Activated CD8-positive, alpha-beta T cell treated with anti-CD3 and anti-CD28 coated beads, Interleukin-2, amount 10 ng/mL, durations not matched to agents 7 days and 5 days (primary cell): ENCODE measurements around the gene RNF111. TPM values are rescaled to one million over a fixed set of nuclear protein-coding genes. Genes with fewer than 3 reads are reported as not detected.

Source experiments
- ATAC-seq: fragments of 150-1000 bp; cut with Tn5 transposase; one replicate; pipeline ENCODE4 v1.10.0; 2021; ENCODE audit warnings: moderate library complexity
- CTCF ChIA-PET: fragments of 350-600 bp; sonication (Branson Sonifier 250); formaldehyde crosslinking; loops from one replicate; lab custom pipeline; 2021; ENCODE audit warnings: antibody characterized with exemption; lab: Charles Lee
- POLR2A ChIA-PET: fragments of 350-600 bp; sonication (Branson Sonifier 250); formaldehyde crosslinking; loops from one replicate; lab custom pipeline; 2021; ENCODE audit warnings: antibody characterized with exemption; lab: Charles Lee
- DNase-seq: peaks from one replicate; pipeline ENCODE4 v3.0.0-alpha.2; 2020
- H3K27ac Mint-ChIP-seq: one replicate; pipeline ENCODE4 v1.8.0; 2021; ENCODE audit warnings: mild to moderate bottlenecking, mixed read lengths
- H3K27me3 Mint-ChIP-seq: one replicate; pipeline ENCODE4 v1.8.0; 2021; ENCODE audit warnings: low read depth, mixed read lengths
- H3K36me3 Mint-ChIP-seq: one replicate; pipeline ENCODE4 v1.8.0; 2021; ENCODE audit warnings: low read depth, mixed read lengths
- H3K4me1 Mint-ChIP-seq: one replicate; pipeline ENCODE4 v1.8.0; 2021; ENCODE audit warnings: low read depth, mixed read lengths
- H3K4me3 Mint-ChIP-seq: one replicate; pipeline ENCODE4 v1.8.0; 2021; ENCODE audit warnings: mild to moderate bottlenecking, mixed read lengths
- H3K9me3 Mint-ChIP-seq: one replicate; pipeline ENCODE4 v1.8.0; 2022; ENCODE audit warnings: mixed read lengths; ENCODE audit not compliant: insufficient read depth
- total RNA-seq, 2 experiments: library from RNA; stranded (reverse); gene quantifications; one replicate each; pipeline ENCODE4 v1.2.3, GENCODE V29; 2021

Gene RNF111
- total RNA-seq, result 10 to 100 TPM; 36.7 to 38.9 TPM

- ATAC-seq, result peak; percentile 92
- peak; percentile 95 for DNase-seq
- Mint-ChIP-seq H3K27me3 (peaks cover 4% of the 10 kb centered on the region), H3K4me3 (peak within 1 kb of the TSS; percentile 94), H3K36me3 (peaks cover 28% of the 10 kb centered on the region), H3K4me1 (peaks cover 49% of the 10 kb centered on the region), H3K9me3 (no peaks in the 10 kb centered on the region), H3K27ac (peak within 1 kb of the TSS; percentile 86)
- CTCF ChIA-PET, result interaction anchor here (1.4 kb wide), 1 partner anchor 64 kb away, joined by 5 read pairs; no protein-coding TSS in a partner anchor
- POLR2A ChIA-PET, result interaction anchor here (0.7 to 2.7 kb wide), 3 partner anchors 57 to 117 kb away, joined by 3 to 12 read pairs (median 4); partner anchors contain the start of gene CCNB2
Measured at GRCh38 chr15:58987491-58988005, at the start of gene RNF111. Gene RNF111, plus strand, starts transcription at chr15:58987663. Its CDS starts 43,160 bp downstream, at chr15:59030823.

DNA sequence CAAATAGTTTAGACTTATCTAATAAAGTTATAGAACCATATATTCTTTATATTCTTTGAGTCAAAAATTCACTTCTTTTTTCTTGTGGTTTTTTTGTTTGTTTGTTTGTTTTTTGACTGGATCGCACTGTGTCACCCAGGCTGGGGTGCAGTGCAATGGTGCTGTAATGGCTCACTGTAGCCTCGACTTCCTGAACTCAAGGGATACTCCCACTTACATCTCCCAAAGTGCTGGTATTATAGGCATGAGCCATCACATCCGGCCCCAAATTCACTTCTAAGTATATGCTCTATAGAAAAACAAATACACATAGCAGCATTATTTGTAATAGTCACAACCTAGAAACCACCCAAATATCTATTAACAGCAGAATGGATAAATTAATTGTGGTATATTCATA is 40.3 kb upstream of the RNF111 start:
- Mint-ChIP-seq H3K36me3 (no peaks in the 10 kb centered on the region), H3K4me1 (peaks cover 1% of the 10 kb centered on the region), H3K27me3 (no peaks in the 10 kb centered on the region), H3K9me3 (no peaks in the 10 kb centered on the region), H3K27ac (no peak overlapping the region), H3K4me3 (no peak overlapping the region)
- DNase-seq (no peak), ATAC-seq (no peak)
- ChIA-PET CTCF (no interaction called here), POLR2A (no interaction called here)

- Mint-ChIP-seq H3K27ac (no peak overlapping the region), H3K9me3 (no peaks in the 10 kb centered on the region), H3K36me3 (no peaks in the 10 kb centered on the region), H3K4me3 (no peak overlapping the region), H3K4me1 (peaks cover 11% of the 10 kb centered on the region), H3K27me3 (peaks cover 3% of the 10 kb centered on the region)
- DNase-seq (no peak), ATAC-seq (no peak)
- CTCF ChIA-PET, result interaction anchor here (1.2 kb wide), 1 partner anchor 27 kb away, joined by 3 read pairs; no protein-coding TSS in a partner anchor
- POLR2A ChIA-PET, result no interaction called here
Measured at GRCh38 chr15:58951388-58952007, 36.0 kb upstream of the RNF111 start.

GRCh38 chr15:58952751-58953150 is 34.7 kb upstream of the RNF111 start:
- POLR2A ChIA-PET, result no interaction called here
- ATAC-seq (no peak), DNase-seq (no peak)
- Mint-ChIP-seq H3K36me3 (no peaks in the 10 kb centered on the region), H3K27ac (no peak overlapping the region), H3K27me3 (peaks cover 3% of the 10 kb centered on the region), H3K4me3 (no peak overlapping the region), H3K4me1 (peaks cover 16% of the 10 kb centered on the region), H3K9me3 (no peaks in the 10 kb centered on the region)
- CTCF ChIA-PET, result interaction anchor here (1.2 kb wide), 2 partner anchors 26 to 576 kb away, joined by 3 read pairs; no protein-coding TSS in a partner anchor

GRCh38 chr15:58957101-58957973 is 30.1 kb upstream of the RNF111 start:
- ChIA-PET CTCF (interaction anchor here (0.6 to 2.6 kb wide), 26 partner anchors 11 to 729 kb away, joined by 3 to 16 read pairs (median 4); no protein-coding TSS in a partner anchor), POLR2A (interaction anchor here (0.6 kb wide), 1 partner anchor 161 kb away, joined by 3 read pairs; no protein-coding TSS in a partner anchor)
- Mint-ChIP-seq H3K36me3 (no peaks in the 10 kb centered on the region), H3K4me1 (peaks cover 13% of the 10 kb centered on the region), H3K4me3 (no peak overlapping the region), H3K27ac (no peak overlapping the region), H3K27me3 (peaks cover 3% of the 10 kb centered on the region), H3K9me3 (no peaks in the 10 kb centered on the region)
- DNase-seq (peak; percentile 81), ATAC-seq (peak; percentile 93)

DNA sequence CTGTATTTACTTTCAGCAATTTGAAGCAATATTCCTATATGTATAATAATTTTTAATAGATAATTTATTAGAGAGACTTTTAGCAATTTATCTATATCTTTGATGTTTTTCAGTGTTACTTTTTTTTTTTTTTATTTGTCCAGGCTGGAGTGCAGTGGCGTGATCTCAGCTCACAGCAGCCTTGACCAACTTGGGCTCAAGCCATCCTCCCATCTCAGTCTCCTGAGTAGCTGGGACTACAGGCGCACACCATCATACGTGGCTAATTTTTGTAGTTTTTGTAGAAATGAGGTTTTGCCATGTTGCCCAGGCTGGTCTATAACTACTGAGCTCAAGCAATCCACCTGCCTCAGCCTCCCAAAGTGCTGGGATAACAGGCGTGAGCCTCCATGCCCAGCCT is 28.7 kb upstream of the RNF111 start:
- Mint-ChIP-seq H3K36me3 (no peaks in the 10 kb centered on the region), H3K4me3 (no peak overlapping the region), H3K27me3 (peaks cover 3% of the 10 kb centered on the region), H3K27ac (no peak overlapping the region), H3K4me1 (peaks cover 6% of the 10 kb centered on the region), H3K9me3 (no peaks in the 10 kb centered on the region)
- CTCF ChIA-PET, result interaction anchor here (1.2 kb wide), 1 partner anchor 570 kb away, joined by 4 read pairs; no protein-coding TSS in a partner anchor
- DNase-seq, result no peak
- ATAC-seq, result no peak
- POLR2A ChIA-PET, result no interaction called here

GRCh38 chr15:58962136-58962535 is 25.3 kb upstream of the RNF111 start:
- Mint-ChIP-seq H3K4me3 (no peak overlapping the region), H3K27me3 (peaks cover 4% of the 10 kb centered on the region), H3K4me1 (peaks cover 5% of the 10 kb centered on the region), H3K36me3 (no peaks in the 10 kb centered on the region), H3K27ac (no peak overlapping the region), H3K9me3 (no peaks in the 10 kb centered on the region)
- DNase-seq, result no peak
- ChIA-PET POLR2A (no interaction called here), CTCF (no interaction called here)
- no peak for ATAC-seq

DNA sequence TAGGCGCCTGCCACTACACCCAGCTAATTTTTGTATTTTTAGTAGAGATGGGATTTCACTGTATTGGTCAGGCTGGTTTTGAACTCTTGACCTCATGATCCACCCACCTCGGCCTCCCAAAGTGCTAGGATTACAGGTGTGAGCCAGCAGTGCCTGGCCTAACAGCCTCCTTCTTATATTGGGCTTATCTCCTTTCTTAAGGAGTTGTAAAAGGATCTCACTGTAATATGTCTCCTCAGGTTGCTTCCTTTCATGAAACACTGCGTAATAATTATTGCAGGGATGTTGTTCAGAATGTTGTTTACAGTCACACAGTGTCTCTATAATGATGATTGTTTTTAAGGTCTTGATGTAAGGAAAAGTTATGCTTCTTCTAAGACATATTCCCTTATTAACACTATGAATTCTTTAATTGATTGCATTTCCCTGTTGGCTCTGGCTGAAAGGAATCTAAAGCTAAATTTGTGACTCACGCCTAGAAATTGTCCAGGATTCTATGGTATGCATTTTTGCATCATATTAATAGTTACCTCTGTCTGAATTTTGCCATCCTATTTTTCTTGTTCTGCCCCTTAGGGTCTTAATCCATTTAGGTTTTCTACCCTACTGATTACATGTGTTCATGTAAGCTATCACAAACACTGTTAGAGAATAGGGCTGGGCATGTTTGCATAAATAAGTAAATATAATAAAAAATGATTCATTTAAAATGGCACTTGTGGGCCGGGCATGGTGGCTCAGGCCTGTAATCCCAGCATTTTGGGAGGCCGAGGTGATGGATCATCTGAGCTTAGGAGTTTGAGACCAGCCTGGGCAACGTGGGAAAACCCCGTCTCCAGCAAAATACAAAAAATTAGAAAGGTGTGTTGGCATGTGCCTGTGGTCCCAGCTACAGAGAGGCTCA is 24.5 kb upstream of the RNF111 start:
- ChIA-PET CTCF (interaction anchor here (1.0 to 2.1 kb wide), 2 partner anchors 17 to 530 kb away, joined by 4 read pairs; no protein-coding TSS in a partner anchor), POLR2A (no interaction called here)
- H3K27ac Mint-ChIP-seq, result no peak overlapping the region
- no peaks in the 10 kb centered on the region for H3K36me3 Mint-ChIP-seq
- no peaks in the 10 kb centered on the region for H3K9me3 Mint-ChIP-seq
- H3K4me3 Mint-ChIP-seq, result no peak overlapping the region
- DNase-seq, result no peak
- peaks cover 4% of the 10 kb centered on the region for H3K27me3 Mint-ChIP-seq
- no peak for ATAC-seq
- no peaks in the 10 kb centered on the region for H3K4me1 Mint-ChIP-seq

- ATAC-seq, result no peak
- Mint-ChIP-seq H3K27me3 (peaks cover 4% of the 10 kb centered on the region), H3K4me3 (no peak overlapping the region), H3K36me3 (no peaks in the 10 kb centered on the region), H3K9me3 (no peaks in the 10 kb centered on the region), H3K4me1 (no peaks in the 10 kb centered on the region), H3K27ac (no peak overlapping the region)
- ChIA-PET CTCF (interaction anchor here (2.0 to 2.3 kb wide), 2 partner anchors 10 to 13 kb away, joined by 10 read pairs; no protein-coding TSS in a partner anchor), POLR2A (no interaction called here)
- no peak for DNase-seq
Measured at GRCh38 chr15:58966698-58967097, 20.8 kb upstream of the RNF111 start.

DNA sequence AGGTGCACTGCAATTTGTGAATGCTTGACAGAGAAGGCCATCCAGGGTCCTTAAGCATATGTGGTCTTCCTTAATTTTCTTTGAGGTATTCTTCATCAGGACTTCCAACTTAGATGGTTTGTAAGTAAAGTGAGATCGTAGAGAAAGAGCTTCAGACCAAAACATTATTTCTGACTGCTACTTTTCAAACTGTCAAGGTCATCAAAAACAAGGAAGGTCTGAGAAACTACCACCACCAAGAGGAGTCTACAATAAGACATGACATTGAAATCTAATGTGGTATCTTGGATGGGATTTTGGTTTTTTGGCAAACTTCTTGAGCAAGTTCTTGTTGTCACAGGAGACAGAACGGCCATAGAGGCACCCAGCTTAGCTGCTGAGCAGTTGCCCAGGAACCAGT is 20.0 kb upstream of the RNF111 start:
- ChIA-PET POLR2A (interaction anchor here (0.6 kb wide), 1 partner anchor 8 kb away, joined by 3 read pairs; no protein-coding TSS in a partner anchor), CTCF (interaction anchor here (2.0 to 2.3 kb wide), 2 partner anchors 11 to 12 kb away, joined by 10 read pairs; no protein-coding TSS in a partner anchor)
- no peaks in the 10 kb centered on the region for H3K36me3 Mint-ChIP-seq
- no peak overlapping the region for H3K4me3 Mint-ChIP-seq
- no peak for DNase-seq
- H3K9me3 Mint-ChIP-seq, result no peaks in the 10 kb centered on the region
- no peak overlapping the region for H3K27ac Mint-ChIP-seq
- ATAC-seq, result no peak
- peaks cover 4% of the 10 kb centered on the region for H3K27me3 Mint-ChIP-seq
- no peaks in the 10 kb centered on the region for H3K4me1 Mint-ChIP-seq
